ENCODE measurements around the gene KIAA1217.
A peak's percentile ranks its signal among the peaks of the same experiment; 100 is the strongest.
"Not testable (repeated sequence)": the region's sequence is repeated elsewhere in the genome, so short reads cannot be mapped to it uniquely, and the experiment has no call there.

The KIAA1217 gene

DNA sequence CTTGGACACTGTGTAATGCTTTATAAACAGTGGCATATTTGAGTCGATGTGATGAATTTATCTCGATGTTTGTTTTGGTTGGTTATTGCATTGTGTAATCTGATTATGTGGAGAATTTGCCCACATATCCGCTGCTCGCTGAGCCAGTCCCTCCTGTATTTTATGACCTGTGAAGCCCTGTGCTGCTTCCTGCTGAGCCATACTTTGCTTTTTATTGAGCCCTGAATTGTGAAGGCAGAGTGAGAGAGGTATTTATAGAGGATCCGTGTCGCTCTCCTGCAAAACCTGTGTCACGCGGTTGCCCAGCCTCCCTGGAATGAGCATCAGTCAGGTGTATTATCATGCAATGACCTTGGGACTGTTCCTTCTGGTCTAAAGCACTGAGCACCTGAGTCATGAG, 261.1 kb downstream of the KIAA1217 start:
- no peak for DNase-seq

DNA sequence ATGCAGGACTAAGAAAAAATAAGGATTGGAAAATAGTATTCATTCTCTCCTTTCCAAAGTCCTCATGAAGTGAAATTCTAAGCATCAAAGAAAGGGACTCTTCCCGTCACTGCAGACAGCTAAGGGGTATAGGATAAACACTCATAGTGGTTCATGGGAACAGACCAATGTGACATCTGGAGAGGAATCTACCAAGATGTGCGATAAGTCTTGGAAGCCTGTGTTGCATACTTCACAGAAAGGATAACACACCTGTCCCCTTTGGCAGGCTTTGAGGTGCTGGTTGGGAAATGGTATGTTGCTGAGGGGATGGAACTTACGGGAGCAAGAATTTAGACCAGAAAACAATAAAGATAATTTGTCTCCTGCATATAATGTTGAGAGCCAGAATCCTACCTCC, 266.7 kb downstream of the KIAA1217 start:
- no peak for DNase-seq

DNA sequence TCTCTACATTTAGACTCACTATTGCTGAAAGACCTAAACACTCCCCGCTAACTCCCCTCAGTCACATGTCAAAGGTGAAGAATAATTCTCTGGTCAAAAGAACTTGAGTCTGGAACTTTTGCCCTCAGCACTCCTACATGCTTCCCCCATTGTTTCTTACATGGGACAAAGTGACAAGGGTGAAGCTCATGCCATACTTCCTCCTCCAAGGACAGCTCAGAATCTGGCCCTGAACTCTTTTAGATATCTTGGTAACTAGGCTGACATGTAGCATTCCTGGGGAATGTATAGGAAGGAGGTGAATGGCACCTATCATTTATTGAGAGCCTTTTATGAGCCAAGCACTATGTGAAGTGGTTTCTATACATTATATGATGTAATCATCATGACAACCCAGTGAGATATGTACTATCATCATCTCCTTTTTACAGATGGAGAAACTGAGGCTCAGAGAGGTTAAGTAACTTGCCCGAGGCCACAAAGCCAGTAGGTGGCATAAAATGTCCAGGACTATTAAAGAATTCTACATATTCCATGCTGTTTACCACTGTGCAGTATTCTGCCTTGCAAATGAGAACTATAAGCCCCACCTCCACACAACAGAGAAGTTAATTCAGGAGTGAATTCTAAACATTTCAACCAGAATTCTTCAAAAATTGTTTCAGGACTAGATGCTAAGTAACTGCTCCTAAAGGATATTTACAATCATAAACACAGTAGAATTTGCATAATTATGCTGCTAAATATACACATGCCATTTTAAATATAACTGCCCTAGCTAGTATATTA, 268.2 kb downstream of the KIAA1217 start:
- DNase-seq, result no peak

DNA sequence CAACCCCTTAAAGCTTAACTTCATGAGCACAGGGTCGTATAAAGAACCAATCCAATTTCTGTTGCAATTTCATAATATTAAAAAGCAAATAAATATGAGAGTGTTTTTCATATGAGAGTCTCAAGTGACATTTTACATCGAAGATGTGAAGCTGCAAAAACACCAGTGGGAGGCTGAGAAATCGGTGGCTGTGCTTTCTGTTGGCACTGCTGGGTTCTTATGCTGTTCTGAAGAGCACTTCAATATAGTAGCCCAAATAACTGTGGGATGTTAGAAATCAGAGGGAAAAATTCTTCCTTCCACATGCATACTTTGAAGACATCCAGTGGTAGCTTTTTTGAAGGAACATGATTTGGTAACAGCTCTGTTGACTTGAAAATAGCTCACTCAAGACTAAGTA, 269.0 kb downstream of the KIAA1217 start:
- no peak for DNase-seq

DNA sequence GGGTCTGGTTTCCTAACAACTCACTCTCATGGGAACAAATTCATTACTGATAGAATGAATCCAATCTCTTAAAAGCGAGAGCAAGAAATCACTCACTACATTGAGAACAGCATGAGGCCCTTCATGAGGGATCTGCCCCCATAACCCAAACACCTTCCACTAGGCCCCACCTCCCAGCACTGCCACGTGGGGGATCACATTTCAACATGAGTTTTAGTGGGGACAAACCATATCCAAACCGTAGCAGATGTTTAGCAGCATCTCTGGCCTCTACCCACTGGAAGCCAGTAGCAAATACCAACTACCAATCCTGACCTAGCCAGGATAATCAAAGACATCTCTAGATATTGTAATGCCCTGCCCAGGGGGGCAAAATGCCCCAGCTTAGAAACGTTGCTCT, 270.9 kb downstream of the KIAA1217 start:
- DNase-seq, result no peak

DNA sequence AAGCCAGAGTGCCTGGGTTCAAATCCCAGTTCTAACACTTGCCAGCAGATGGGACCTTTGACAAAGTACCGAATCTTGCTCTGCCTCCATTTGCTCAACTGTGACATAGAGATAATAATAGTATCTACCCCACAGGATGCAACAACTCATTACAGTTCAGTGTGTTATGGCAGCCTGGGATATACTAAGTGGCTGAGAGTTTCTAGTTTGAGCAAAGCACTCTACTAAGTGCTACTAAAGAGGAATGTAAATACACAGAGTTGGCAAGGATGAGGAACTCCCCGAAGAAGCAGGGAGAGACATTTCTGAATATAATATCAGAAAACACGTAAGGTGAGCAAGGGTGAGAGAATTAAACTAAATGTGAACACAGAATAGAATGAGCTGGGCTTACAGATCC, 271.5 kb downstream of the KIAA1217 start:
- DNase-seq, result no peak

DNA sequence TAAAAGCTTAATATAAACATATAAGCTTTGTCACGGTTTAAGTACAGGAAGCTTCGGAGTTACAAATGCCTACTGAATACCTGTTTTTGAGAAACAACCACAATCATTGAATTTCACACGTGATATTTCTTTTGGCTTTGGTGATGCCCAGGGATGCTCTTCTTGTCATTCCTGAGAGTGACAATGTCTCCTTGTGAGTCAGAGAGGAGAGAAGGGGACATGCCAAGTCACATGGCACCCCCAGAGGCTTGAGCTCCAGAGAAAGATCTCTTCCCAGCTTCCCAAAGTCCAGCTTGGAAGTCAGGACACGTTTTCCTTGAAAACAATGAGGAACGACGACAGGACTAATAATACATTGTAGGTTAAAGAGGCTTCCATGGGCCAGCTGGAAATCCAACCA, 272.3 kb downstream of the KIAA1217 start:
- DNase-seq, result no peak

DNA sequence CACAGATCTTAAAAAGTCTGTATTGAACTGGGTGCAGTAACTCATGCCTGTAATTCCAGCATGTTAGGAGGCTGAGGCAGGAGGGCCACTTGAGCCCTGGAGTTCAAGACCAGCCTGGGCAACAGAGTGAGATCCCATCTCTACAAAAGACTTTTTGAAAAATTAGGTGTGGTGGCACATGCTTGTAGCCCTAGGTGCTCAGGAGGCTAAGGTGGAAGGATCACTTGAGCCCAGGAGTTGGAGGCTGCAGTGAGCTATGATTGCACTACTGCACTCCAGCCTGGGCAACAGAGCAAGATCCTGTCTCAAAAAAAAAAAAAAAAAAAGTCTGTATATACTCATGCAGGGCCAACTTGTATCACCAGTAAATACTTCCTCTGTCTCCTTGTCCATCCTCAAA, 273.8 kb downstream of the KIAA1217 start:
- not testable (repeated sequence) for DNase-seq

DNA sequence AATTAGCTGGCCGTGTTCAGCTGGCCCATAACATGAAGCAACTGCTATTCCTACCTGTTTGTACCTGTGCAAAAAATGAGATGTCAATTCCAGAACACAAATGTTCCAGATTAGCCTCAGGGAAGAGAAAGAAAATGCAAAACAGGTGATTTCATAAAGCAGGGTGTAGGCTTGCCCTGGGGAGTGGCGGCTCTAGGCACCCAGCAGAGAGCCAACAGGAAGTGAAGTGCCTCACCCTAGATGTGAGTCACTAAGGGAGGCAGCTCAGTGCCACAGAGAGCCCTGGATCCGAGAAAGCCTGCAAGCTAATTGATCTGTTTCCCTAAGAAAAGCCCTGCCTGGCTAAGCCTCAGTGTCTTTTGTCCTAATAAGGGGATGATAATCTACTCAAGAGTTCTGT, 274.8 kb downstream of the KIAA1217 start:
- DNase-seq, result peak; percentile 38

DNA sequence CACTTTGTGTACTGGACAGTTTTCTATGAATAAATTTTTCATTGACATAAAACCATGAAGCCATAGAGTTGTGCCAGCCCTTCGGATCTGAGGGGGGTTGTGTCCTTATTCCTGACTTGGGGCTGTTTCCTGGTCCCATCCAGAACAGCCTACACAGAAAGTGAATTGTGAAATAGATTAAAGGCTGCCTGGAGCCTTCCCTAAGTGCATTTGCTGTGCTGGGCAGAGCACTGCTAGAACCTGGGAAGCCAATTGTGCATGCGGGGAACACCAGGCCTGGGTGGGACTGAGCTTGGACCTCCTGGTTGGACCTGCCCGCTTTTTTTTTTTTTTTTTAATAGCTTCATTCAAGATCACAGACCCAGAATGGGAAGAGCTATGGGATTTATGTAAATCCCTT, 275.8 kb downstream of the KIAA1217 start:
- DNase-seq, result no peak

DNA sequence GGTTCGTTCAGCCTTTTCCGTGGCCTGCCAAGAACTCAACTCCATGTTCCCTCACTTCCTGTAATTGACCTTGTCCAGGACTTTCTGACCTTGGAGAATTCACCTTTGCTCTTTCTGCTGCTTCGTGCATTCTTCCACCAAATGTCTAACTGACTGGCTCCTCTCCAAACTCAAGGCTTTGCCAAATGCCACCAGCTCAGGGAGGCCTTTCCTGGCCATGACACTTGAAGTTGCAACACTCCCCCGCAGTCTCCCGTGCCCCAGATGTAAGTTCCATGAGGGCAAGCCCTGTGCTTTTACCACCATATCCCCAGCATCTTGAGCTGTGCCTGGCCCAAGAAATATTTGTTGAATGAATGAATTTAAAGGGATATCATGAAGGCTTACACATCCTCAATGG, 276.4 kb downstream of the KIAA1217 start:
- DNase-seq, result no peak

DNA sequence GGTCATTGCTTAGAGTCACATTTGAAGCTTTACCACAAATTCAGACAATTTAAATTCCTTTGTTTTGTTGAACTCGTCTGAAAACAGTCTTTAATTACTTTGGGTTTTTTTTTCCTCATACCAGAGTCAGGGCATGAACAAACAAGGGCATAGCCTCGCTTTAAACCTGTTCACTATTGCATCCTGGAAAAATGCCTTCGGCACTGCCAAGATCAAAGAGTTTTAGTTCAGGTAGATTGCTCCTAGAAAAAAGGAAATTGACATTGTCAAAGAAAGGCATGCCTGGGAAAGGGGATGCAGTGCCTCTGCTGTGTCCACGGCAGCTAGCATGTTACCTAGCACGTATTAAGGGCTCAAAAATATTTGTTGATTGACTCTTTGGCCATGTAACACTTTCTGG, 279.7 kb downstream of the KIAA1217 start:
- DNase-seq, result no peak

DNA sequence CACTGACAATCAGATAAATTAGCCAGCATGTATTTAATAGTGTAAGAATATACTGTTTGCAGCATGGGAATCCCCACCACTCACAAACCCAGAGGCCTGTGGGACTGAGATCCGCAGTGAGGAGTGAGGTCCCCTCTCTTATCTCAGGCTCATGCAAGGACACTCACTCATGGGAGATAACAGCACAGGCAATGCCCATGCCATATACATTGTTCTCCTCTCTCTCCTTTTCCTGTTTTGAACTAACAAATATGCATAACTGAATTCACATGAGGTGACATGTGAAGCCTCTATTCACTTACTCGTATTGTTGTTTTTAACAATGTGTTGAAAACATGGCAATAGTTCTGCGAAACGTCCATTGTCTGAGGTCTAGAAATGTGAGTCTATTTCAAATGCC, 284.2 kb downstream of the KIAA1217 start:
- no peak for DNase-seq

DNA sequence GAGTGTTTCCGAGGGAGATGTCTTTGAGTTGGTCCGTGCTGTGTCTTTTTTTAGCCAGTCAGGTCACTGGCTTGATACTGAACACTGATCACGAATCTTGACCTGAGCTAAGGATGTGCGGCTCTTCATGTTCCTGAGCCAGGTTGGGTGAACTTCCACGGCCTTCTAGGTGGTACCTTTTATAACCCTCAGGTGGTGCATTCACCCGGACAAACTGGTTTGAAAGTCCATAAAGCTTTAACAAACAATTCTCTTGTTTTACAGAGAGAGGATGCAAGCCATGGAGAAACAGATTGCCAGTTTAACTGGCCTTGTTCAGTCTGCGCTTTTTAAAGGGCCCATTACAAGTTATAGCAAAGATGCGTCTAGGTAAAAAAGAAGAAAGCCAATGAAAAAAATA, 285.3 kb downstream of the KIAA1217 start:
- DNase-seq, result no peak

DNA sequence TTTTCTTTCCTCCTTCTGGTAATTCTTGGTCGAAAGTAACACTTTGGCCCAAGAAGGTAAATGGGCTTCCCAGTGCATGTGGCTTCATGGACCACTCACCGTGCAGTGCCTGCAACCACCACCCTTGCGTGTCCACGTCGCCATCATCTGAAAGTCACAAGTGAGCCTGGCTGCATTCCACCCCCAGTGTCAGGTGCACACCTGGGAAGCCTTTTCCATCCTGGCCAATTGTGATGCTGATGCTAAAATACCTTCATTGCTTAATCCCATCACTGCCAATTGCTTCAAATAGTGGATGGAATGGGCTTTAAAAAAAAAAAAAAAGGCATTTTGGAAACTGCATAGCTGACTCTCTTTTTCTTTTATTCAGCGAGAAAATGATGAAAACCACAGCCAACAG, 285.8 kb downstream of the KIAA1217 start:
- DNase-seq, result no peak

DNA sequence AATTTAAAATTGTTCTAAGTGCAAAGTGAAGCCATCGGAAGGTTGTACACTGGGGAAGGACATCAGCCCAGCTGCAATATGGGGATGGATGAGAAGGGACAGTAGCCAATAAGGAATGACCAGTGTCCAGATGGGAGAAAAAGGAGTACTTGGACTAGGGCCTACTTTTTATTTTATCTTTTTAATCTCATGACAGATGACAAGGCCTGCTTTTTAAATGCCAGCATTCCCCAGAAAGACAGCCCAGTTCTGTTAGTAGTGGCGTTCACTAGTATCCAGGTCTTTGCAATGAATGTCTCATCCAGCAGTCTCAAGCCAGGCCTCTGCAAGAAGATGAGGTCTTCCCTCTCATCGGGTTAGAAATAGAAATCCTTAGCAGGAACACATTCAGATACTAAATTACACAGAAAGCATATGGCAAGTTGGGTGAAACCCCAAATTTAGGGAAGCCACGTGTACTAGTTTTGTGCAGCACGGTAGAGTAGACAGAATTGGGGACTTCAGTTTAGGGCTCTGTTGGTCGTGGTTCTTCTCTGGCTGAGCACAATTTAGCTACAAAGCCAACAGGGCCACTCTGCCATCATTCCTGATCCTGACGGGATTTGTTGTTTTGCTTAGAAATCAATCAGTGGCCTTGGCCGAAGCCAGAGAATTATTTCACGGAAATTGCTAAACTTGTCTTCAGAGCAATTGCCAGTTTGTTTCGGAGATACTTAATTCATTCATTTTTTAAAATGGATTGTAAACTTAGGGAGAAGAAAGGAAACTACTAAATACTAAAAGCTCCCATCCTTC, 286.9 kb downstream of the KIAA1217 start:
- no peak for DNase-seq

DNA sequence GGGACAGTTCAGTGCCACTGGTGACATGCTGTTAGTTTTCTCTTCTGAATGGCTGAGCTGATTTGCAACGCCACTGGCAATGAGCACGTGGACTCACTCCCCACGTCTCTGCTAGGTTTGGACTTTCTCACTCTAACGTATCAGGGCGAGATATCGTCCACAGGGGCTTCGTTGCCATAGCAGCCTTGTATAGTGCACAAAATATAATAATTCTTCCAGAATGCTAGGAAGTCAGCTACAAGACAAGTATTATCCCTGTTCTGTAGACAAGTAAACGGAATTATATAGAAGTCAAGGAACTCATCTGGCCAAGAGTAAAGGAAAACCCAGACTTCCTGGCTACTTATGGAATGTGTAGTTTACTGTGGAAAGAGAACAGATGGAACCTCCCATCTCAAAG, 288.0 kb downstream of the KIAA1217 start:
- DNase-seq, result no peak

DNA sequence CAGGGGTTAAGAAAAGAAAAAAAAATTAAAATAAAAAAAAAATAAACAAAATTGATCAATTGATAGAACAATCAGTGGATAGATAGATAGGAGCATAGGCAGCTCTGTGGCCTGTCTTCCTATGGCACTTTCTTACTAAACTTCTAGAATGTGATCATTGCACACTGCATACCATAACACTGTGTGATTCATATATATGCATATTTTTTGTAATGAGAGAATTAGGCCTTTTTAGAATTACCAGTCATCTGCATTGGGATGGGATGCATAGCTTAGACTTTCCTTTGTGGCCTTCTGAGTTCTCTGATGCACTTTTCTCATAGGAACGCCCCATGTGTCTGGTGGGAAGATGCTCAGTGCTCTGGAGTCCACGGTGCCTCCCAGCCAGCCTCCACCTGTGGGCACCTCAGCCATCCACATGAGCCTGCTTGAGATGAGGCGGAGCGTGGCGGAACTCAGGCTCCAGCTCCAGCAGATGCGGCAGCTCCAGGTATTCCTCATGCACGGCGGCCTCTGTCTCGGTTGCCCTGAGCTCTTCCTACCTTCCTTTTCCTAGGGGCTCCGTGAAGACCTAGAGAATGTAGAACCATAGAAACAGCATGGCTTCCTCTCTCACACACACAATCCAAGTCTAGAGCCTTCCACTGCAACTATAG, 292.2 kb downstream of the KIAA1217 start:
- DNase-seq, result no peak

DNA sequence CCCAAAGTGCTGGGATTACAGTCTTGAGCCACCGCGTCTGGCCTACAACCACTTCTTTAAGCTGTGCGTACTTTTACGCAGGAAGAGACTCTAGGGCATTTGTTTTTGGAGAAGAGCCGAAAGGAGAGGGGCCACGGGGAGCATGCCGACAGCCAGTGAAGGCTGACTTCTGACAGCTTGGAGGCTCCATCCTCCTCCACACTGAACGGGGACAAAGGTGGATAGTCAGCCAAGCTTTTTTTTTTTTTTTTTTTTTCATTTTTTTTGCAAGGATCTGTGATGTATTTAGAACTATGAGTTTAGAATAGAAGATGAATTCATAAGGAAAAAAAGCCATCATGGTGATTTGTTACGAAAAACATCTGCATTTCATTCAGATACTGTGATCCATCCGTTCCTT, 293.1 kb downstream of the KIAA1217 start:
- DNase-seq, result no peak

DNA sequence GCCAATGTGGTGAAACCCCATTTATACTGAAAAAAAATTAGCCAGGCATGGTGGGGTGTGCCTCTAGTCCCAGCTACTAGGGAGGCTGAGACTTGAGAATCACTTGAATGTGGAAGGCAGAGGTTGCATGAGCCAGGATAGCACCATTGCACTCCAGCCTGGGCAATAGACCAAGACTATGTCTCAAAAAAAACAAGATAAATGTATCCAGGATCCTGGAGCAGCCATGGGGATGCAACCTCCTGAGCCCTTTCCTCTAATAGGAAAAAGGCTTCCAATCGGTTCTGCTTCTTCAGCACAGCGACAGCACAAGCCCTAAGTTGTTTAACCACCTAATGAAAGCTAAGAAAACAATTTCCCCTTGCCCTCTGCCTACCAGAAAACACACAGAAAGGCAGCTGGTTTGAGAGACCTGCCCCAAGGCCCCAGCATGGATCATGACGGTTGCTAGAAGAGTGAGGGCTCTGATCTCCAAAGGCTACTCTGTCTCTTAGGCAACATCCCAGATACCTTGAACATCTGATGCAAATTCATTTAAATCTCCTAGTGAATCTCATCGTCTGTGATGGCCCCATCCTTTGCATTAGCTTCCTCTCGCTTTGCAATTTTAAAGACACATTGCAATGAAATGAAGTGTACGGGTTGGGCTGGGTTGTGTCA, 294.0 kb downstream of the KIAA1217 start:
- no peak for DNase-seq

DNA sequence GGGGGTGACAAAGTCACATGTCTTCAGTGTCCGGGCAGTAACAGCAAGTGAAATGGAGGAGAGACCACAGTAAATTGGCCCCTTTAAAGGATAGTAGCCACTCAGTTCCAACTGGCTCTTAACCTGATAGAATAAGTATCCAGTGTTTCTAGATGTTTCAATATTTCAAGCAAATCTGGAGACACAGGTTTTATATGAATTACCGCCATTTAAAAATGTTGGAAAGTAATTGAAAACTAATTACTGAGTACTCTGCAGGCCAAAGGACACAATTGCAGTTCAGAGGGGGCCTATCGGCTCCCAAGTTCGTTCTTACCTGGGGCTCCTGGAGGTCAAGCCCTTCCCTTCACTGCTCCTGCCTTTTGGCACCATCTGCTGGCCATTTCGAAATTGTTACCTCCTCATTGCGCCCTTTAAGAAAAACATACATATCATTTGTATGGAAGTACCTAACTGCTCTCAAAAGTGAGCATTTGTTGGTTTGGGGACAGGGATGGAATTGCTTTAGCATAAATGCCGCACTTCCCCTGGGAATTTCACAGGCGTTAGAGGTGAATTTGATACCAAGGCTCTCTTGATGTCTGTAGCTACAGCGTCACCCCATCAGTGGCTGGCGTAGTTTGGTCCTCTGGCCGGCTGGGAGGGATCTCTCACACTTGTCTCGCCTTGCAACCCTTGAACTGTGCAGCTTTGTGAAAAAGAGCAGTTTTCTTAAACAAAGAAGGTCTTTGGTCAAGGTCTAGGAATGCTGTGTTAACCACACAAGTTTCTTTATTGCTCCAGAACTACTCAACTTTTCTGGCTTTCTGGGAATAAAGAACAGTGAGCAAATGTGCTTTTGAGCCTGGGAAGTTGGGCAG, 294.8 kb downstream of the KIAA1217 start:
- DNase-seq, result peak; percentile 9

DNA sequence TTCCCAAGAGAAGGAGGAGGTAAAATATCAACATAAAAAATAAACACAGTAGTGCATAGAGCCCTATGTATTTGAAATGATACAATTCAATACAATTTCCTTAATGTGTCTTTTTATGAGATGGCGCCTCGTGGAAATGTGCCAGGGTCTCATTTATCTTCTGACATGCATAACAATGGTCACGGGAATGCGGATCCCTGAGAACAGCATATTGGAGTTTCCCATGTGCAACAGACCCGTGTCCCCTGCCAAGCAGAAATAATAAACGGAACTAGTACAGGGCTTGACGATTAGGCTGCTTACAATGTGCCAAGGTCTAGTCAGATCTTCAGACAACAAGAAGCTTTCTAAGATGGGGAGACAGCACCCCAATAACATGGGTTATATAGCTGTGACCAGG, 296.8 kb downstream of the KIAA1217 start:
- no peak for DNase-seq
